Liver (tissue), 3 donors: ENCODE data around the gene VWDE.

Experiments
- ATF3 ChIP-seq: IDR thresholded peaks from 2 replicates; pipeline ENCODE4 v1.6.1; 2016; ENCODE audit warnings: antibody characterized with exemption
- CTCF ChIP-seq: fragments of 150-350 bp; IDR thresholded peaks from 2 replicates; pipeline ENCODE4 v1.5.1; 2017; ENCODE audit warnings: improper control_type of control experiment, low read depth, low read length; ENCODE audit not compliant: missing input control
- EGR1 ChIP-seq, 2 donors: IDR thresholded peaks; 2 replicates each; pipeline ENCODE4 v1.6.1; 2016 to 2018; ENCODE audit warnings: antibody characterized with exemption in 2 of 2, low read depth in 2 of 2
- JUND ChIP-seq, 2 donors: IDR thresholded peaks; 2 replicates each; pipeline ENCODE4 v1.6.1; 2016; ENCODE audit warnings: antibody characterized with exemption in 2 of 2
- NR2F2 ChIP-seq: IDR thresholded peaks from 2 replicates; pipeline ENCODE4 v1.6.1; 2016; ENCODE audit warnings: antibody characterized with exemption
- RAD21 ChIP-seq, 2 donors: IDR thresholded peaks; 2 replicates each; pipeline ENCODE4 v1.6.1; 2016; ENCODE audit warnings: antibody characterized with exemption in 2 of 2, mild to moderate bottlenecking in 2 of 2
- RXRA ChIP-seq, 2 donors: IDR thresholded peaks; 2 replicates each; pipeline ENCODE4 v1.6.1; 2017 to 2018; ENCODE audit warnings: antibody characterized with exemption in 2 of 2, mild to moderate bottlenecking in 1 of 2
- SP1 ChIP-seq: IDR thresholded peaks from 2 replicates; pipeline ENCODE4 v1.6.1; 2018; ENCODE audit warnings: antibody characterized with exemption, mild to moderate bottlenecking
- TAF1 ChIP-seq: conservative IDR thresholded peaks from 2 replicates; pipeline ENCODE4 v1.6.1; 2016; ENCODE audit warnings: antibody characterized with exemption, mild to moderate bottlenecking
- YY1 ChIP-seq: IDR thresholded peaks from 2 replicates; pipeline ENCODE4 v1.6.1; 2016; ENCODE audit warnings: antibody characterized with exemption, mild to moderate bottlenecking
- TF ChIP-seq, protein P1 (sequence below): IDR thresholded peaks from 2 replicates; pipeline ENCODE4 v1.6.1; 2016; ENCODE audit warnings: antibody characterized with exemption
- TF ChIP-seq, protein P2 (sequence below): IDR thresholded peaks from 2 replicates; pipeline ENCODE4 v1.6.1; 2016; ENCODE audit warnings: antibody characterized with exemption
- donor health status: healthy.
- donor health status: healthy.

DNA sequence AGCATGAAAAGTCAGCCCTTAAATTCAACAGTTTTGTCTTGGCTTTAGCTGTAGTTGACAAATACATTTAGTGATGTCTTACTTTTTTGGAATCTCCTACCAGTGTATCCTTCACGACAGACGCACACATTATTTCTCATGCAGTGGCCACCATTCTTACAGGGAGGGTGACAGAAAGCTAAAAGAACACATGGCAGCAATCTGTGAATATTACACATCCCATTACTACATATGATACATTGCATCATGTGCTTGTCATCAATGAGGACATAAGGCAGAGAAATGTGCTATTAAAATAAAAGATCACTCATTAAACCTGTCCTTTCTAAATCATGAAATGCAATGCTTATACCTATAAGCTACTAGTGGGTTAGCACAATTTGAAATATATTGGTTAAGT, 66.6 kb downstream of the VWDE start:
- no peak for TF ChIP-seq CTCF
- no peak for TF ChIP-seq RAD21 (IDR thresholded peaks at IDR 0.05)
- TF ChIP-seq RXRA (IDR thresholded peaks at IDR 0.05): no peak
- TF ChIP-seq NR2F2: no peak
- no peak for TF ChIP-seq SP1
- TF ChIP-seq YY1: no peak
- no peak for TF ChIP-seq JUND (IDR thresholded peaks at IDR 0.05)
- TF ChIP-seq, protein P1, sequence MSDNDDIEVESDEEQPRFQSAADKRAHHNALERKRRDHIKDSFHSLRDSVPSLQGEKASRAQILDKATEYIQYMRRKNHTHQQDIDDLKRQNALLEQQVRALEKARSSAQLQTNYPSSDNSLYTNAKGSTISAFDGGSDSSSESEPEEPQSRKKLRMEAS: no peak
- TF ChIP-seq ATF3: no peak
- TF ChIP-seq TAF1: no peak
- TF ChIP-seq EGR1 (IDR thresholded peaks at IDR 0.05; ENCODE audit: low read depth in 2 of 2): no peak
- TF ChIP-seq, protein P2, sequence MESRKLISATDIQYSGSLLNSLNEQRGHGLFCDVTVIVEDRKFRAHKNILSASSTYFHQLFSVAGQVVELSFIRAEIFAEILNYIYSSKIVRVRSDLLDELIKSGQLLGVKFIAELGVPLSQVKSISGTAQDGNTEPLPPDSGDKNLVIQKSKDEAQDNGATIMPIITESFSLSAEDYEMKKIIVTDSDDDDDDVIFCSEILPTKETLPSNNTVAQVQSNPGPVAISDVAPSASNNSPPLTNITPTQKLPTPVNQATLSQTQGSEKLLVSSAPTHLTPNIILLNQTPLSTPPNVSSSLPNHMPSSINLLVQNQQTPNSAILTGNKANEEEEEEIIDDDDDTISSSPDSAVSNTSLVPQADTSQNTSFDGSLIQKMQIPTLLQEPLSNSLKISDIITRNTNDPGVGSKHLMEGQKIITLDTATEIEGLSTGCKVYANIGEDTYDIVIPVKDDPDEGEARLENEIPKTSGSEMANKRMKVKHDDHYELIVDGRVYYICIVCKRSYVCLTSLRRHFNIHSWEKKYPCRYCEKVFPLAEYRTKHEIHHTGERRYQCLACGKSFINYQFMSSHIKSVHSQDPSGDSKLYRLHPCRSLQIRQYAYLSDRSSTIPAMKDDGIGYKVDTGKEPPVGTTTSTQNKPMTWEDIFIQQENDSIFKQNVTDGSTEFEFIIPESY: no peak
